ENCODE results near the gene SETD1B. TPM values are rescaled to one million over a fixed set of nuclear protein-coding genes. Genes with fewer than 3 reads are reported as not detected.
"Not testable (repeated sequence)": the region's sequence is repeated elsewhere in the genome, so short reads cannot be mapped to it uniquely, and the experiment has no call there.

The SETD1B gene
- total RNA-seq, result 39.8 TPM

DNA sequence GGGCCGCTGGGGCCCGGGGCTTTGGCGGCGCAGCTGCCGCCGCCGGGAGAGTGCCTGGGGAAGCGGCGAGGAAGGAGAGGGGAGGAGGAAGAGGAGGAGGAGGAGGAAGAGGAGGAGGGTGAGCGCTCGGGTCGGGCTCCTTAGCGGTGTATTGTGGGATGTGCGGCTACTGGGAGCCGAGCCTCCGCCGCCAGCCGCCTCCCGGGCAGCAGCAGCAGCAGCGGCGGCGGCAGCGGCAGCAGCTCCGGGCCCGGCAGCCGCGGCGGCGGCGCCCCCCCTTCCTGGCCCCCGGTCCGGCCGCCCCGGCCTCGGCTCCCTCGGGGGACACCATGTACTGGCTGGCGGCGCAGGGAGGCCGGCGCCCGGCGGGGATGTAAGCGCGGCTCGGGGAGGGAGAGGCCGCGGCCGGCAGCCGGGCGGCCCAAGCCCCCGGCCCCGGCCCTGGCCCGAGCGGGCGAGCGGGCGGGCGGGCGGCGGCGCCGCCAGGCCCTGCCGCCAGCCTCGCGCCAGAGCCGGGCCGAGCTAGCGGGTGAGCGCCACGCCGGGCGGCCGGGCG lies at the start of gene SETD1B:
TSS of gene SETD1B (plus strand) at position 149 of the 556 bp plus-strand sequence. CDS start 729 bp downstream, outside the sequence.
- peak; percentile 77 for DNase-seq (ENCODE audit: low spot score)

DNA sequence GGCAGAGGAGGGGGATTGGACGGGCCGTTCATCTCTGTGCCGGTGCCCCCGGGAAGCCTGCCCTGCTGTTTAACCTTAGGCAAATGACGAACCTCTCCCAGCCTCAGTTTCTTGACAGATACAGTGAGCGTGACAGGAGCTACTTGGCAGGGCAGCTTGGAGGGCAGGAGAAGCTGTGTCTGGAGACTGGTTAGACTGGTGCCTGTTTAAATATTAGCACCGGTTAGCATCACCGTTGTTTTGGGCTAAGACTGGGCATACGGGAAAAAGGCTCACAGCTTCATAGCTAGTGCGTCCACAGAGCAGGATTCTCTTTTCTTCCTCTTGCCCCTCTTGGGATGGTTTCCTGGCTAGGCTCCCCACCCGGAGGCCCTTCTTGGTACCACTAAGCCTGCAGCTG lies 49.0 kb upstream of the SETD1B start:
- no peak for DNase-seq (ENCODE audit: low spot score)

DNA sequence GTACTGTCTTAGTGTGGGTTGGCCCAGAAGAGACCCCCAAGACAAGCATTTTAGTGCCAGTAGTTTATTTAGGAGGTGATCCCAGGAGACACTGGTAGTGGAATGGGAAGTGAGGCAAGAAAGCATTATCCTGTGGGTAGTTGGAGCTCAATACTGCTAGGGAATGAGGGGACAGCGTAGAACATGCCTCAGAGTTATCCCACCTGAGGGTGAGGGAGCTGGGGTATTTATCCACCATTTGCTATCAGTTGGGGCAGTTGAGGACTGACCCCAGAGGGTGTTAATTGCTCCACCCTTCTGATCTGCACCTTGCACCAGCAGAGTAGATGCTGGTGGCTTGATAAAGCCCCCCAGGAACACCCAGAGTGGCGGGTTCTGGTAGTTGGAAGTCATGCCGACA lies 48.2 kb upstream of the SETD1B start:
- no peak for DNase-seq (ENCODE audit: low spot score)

DNA sequence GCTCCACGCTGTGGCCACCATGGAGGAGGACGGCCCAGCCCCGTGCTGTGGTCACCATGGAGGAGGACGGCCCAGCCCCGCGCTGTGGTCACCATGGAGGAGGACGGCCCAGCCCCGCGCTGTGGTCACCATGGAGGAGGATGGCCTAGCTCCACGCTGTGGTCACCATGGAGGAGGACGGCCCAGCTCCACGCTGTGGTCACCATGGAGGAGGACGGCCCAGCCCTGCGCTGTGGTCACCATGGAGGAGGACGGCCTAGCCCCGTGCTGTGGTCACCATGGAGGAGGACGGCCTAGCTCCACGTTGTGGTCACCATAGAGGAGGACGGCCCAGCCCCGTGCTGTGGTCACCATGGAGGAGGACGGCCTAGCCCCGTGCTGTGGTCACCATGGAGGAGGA lies 45.3 kb upstream of the SETD1B start:
- DNase-seq (ENCODE audit: low spot score), result not testable (repeated sequence)

DNA sequence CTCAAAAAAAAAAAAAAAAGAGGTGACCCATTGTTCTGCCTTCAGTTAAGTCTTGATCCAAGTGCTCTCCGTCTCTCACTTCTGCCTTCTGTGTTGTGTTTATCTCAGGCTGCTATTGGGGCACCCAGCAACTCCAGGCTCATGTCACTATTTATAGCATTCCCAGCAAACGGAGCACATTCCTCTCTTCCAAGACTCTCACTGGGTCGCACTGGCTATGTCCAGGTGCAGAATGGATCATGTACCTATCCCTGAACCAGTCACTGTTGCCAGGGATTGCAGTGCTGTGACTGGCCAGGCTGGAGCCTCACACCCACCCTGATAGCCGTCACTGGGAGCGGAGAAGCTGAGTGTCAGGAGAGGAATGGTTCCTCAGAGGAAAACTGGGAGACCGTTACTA lies 41.5 kb upstream of the SETD1B start:
- DNase-seq (ENCODE audit: low spot score), result no peak

DNA sequence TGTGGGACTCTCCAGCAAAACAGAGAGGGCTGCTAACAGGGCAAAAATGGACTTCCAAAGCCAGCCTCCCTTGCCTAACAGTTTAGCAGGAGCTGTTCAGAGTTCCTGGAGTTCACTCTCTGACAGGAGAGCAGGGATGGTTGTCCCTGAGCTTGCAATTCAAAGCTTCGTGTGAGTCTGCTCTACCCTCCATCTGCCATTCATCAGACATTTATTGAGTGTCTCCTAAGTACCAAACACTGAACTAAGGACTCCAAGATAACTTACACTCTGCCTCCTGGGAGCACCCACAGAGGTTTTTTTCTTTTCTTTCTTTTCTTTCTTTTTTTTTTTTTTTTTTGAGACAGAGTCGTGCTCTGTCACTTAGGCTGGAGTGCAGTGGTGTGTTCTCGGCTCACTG lies 39.0 kb upstream of the SETD1B start:
- no peak for DNase-seq (ENCODE audit: low spot score)

DNA sequence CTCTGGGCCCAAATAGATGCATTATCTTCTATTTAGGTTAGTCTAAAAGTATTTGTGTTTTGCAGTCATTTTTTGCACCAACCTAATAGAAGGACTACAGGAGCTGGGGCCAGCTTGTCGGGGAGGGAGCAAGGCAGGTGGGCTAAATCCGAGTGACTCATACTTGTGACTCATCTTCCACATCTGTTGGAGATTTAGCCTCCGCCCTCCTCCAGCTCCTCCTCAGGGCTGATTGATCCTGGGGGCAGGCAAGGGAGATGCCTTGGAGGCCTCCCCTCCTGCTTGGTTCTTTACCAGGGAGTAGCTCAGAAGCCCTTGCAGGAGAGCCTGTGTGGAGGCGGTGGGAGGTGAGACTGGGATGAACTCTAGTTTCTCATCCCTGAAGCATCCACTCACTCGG lies 38.2 kb upstream of the SETD1B start:
- no peak for DNase-seq (ENCODE audit: low spot score)

DNA sequence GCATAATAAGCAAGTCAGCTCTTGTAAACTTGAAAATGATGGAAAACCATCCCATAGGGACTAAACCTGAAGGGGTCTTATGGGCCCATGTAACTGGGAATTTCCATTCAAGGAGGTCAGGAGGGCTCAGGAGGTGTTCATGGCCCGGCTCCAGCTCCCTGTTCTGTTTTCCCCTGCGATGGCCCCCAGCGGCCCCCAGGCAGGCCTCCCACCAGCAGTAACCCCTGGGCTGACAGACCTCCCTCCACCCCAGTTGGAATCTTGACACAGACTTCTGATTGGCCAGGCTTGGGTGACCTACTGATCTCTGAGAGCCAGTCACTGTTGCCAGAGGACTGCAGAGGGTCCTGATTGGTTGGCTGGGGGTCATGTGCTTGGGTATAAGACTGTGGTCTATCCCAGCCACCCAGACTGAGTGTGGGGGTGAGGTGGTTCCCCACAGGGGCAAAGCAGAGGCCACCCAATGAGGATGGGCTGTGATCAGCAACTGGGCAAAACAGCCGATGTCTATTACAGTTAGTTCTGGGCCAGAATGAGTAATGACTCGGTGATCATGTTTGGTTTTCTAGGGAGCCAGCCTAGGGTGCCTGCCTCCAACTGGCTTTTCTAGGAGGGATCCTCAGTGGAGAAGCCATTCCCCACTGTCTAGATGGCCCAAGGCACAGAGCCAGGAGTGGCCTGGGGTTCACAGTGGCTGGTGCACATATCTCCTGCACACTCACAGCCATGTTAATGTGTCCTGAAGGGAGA lies 37.3 kb upstream of the SETD1B start:
- no peak for DNase-seq (ENCODE audit: low spot score)

DNA sequence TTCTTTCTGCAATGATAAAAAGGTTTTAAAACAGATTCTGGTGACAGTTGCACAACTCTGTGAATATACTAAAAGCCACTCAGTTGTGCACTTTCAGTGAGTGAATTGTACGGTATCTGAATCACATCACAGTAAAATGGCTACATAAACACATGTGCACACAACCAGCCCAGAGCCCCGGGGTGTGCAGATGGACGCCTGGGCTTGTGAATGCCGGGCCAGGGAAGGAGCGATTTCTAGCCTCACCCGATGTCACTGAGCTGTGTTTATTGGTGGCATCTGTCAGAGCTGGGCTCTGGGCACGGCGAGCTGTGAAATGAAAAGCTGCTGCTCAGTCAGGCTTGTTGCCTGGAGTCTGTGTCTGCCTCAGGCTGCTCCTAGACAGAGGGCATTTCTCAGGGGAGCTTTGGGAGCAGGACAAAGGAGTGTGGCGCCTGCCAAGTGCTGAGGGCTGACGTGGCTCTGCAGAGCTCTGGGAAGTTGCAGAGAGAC lies 36.2 kb upstream of the SETD1B start:
- DNase-seq (ENCODE audit: low spot score), result no peak

DNA sequence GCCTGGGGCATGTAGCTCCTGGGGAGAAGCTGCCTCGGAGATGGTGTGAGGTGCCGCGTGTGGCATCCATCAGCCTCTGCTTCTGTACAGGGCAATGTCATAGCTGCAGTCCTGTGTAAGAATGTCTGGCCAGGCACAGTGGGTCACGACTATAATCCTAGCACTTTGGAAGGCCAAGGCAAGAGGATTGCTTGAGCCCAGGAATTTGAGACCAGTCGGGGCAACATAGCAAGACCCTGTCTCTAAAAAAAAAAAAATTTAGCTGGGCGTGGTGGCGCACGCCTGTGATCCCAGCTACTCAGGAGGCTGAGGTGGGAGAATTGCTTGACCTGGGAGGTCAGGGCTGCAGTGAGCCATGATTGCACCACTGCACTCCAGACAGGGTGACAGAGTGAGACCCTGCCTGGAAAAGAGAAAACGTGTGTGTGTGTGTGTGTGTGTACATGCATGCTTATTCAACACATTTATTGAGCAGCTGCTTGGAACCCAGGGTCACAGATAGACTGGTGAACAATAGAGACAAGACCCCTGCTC lies 34.4 kb upstream of the SETD1B start:
- no peak for DNase-seq (ENCODE audit: low spot score)

DNA sequence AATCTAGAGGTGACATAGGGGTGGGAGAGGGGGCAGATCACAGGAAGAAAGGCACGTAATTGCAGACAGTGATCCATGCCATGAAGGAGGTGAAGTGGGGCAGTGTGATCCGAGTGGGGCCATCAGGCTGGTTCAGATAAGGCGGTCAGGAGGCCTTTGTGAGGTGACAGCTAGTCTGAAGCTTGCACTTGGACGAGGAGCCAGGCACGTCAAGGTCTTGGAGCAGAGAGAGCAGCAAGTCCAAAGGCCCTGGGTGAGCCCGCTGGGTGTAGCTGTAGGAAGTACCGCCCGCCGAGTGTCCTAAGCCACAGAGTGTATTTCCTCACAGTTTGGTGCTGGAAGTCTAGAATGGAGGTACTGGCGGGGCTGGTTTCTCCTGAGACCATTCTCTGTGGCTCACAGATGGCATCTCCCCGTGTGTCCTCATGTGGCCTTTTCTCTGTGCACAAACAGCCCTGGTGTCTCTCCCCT lies 33.9 kb upstream of the SETD1B start:
- no peak for DNase-seq (ENCODE audit: low spot score)

DNA sequence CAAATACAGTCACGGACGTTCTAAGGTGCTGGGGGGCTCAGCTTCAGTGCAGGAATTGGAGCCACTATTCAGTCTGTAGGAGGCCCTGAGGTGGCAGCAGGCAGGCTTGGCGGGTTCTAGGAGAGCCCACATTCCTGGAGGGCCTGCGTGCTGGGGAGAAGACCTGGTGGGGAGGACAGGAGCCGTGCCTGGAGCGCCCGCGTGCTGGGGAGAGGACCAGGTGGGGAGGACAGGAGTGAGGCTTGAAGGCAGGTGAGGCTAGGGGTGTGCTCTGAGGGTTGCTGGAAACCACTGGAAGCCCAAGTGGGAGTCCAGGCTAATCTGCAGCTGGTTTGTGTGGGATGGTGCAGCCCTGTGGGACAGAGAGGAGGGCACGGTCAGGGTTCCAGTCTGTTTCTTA lies 33.4 kb upstream of the SETD1B start:
- no peak for DNase-seq (ENCODE audit: low spot score)

DNA sequence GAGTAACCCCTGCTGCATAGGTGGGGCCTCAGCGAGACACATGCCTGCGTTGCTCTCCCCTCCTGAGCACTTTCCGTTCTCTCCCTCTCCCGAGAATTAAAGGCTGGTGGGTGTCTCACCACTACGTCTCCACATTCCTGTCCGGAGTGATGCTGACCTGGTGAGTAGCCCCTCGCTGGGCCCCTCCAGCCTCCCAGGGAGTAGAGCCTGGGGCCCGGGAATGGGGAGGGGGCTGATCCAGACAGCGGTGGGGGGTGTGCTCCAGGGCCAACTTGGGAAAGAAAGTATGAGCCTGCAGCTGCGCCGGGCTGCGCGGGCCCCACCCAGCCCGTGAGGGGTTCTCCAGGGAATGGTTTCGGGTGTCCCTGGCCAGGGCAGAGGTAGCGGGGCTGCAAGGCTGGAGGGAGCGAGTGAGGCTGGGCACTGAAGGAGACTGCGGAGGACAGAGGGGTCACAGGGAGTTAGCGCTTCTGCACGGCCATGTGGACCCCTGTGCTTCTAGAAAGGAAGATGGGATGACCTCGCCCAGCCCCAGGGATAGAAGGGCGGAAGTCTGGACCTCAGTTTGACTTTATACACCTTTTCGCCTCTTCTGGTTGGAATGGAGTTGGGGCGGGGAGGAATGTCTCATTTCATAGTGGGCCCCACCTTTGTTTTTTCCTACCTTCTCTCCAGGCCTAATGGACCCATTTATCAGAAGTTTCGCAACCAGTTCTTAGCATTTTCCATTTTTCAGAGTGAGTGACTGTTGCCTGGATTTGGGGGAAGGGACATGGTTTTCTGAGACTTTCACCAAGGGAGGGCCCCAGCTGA lies 32.8 kb upstream of the SETD1B start:
- no peak for DNase-seq (ENCODE audit: low spot score)

DNA sequence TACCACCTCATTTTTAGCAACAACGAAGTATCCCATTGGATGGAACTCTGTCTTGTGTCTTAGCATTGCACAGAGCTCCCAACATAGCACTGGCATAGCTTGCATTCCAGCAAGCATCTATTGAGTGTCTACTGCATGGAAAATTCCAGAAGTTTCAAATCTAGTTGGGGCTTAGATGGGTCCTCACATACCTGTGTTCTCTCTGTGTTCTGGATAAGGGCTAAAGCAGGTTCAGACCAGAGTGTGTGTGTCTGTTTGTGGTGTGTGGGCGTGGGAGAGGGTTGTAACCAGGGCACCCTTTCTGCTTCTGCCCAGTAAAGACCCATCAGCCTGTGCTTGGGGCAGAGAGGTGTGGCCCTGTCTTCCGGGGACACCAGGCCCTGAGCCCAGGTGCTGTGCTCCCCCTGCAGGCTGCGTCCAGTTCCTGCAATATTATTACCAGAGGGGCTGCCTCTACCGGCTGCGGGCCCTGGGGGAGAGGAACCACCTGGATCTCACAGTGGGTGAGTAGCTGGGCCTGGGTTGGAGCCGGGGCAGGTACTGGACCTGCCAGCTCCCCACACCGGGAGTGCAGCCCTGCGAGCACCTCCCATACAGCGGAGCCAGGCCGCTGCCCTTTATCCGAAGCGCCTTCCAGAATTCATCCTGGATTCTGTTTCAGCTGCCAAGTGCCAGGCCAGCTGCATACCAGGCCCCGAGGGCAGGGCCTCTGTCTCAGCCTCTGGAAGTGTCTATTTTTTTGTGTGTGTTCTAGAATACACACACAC lies 30.6 kb upstream of the SETD1B start:
- DNase-seq (ENCODE audit: low spot score), result peak; percentile 70

DNA sequence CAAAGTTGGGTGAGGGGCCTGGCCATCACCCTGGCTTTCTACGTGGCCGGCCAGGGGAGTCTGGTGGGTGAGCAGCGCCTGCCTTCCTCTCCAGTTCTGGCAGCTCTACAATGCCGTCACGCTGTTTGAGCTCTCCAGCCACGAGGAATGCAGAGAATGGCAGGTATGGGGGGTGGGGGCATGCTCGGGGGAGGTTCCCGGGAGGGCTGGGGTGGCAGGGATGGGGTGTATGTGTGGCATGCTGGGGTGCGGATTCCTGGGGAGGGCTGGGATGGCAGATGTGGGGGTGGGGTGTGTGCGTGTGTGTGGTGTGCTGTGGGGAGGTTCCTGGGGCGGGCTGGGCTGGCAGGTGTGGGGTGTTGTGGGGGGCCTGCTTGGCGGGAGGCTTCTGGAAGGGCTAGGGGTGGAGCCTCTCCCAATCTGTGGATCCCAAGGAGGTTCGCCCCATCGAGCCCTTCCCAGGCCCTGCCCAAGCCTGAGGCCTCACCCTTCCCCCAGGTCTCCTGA lies 28.8 kb upstream of the SETD1B start:
- DNase-seq (ENCODE audit: low spot score), result no peak

DNA sequence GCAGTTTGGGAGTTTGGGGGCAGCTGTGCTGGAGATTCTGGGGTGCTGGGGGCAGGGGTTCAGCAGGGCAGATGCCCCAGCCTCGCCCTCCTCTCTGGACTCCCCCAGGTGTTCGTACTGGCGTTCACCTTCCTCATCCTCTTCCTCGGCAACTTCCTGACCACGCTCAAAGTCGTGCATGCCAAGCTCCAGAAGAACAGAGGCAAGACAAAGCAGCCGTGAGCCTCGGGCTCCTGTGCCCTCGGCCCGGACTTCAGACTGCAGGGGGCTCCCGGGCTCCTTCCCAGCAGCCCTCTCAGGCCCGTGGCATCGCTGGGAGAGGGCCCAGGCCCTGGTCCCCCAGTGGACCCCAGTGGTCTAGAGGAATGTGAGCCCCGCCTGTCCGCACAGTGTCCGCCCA lies 28.3 kb upstream of the SETD1B start:
- no peak for DNase-seq (ENCODE audit: low spot score)

DNA sequence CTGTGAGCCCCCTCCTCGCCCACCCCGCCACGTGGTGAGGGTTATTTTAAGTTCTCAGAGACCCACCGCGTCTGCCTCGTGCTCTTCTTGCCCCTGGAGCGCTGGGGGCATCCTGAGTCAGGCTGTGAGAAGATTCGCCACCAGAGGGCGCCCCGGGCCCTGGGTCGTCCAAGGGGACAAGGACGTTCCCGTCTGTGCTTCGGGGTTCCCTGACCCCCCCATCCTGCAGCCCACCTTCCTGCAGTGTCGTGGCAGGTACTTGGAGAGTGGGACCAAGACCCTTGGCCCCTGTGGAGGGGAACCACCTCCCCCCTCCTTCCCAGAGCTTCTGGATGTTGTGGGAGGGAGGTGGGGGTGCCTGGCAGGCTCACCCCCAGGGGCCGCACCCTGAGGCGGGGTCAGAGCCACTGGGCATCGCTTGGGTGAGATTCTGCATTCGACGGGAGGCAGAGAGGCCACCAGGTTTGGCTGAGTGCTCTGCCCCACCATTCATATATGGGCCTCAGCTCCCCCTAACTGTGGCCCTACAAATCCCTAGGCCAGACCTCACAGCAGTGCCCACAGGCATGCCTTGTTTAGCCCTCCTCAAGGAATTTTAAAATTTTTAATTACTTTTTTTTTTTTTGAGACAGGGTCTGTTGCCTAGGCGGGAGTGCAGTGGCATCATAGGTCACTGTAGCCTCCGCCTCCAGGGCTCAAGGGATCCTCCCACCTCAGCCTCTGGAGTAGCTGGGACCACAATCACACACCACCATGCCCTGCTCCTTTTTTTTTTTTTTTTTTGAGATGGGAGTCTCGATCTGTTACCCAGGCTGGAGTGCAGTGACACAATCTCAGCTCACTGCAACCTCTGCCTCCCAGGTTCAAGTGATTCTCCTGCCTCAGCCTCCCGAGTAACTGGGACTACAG lies 27.4 kb upstream of the SETD1B start:
- no peak for DNase-seq (ENCODE audit: low spot score)

DNA sequence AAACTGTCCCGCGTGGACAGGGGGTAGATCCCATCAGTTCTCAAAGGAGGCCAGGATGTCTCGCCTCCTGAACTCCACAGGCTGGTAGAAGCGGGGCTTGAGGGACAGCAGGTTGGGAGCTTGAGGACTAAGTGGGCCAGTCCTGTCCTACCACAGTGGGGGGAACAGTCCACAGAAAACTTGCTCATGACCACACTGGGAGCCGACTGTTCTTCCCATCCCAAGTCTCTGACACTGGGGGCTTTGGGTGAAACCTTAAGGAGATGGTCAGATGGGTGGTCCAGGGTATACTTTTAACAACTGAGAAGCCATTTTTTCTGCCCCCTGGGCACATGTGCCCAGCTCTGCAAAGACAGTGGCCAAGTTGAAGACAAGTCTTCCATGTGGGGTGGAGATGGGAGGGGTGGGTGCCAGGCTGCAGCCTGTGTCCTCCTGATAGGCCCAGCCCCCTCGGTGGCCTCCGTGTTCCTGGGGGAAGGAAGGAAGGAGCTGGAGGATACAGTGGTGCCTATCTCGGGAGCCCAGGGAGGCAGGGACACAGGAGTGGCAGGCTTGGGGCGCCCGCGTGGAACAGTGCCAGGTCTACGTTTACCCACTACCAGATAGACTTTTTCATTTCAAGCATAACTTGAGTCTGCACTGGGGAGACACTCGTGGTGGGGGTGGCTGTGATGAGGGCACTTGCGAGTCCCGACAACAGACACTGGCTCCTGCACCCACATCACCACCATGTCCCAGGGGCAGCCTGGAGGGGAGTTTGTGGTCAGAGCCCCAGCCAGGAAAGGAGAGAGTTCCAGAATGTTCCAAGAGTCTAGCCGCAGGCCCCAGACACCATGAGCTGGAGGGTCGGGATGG lies 25.0 kb upstream of the SETD1B start:
- no peak for DNase-seq (ENCODE audit: low spot score)

DNA sequence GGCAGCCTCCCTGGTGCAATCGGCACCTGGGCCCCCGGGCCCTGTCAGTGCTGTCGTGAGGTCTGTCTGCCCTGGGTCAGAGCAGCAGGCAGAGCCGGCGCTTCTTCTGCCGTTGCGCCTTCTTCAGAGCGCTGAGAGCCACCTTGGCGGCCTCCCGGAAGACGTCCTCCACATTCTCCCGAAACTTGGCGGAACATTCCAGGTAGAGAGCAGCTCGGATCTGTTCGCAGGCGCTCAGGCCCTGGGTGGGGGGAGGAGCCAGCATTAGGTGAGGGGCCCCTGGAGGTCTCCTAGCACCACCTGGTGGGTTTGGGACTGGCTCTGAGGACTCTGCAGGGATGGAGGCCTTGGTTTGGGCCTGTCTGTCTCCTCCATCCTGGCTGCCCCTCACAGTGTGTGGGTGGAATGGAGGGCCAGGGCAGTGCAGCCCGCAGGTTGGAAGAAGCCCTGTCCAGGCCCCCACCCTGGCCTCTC lies 24.4 kb upstream of the SETD1B start:
- no peak for DNase-seq (ENCODE audit: low spot score)

Data from ureter (tissue), 1 donor.